Glomerular visceral epithelial cell (primary cell): ENCODE data around the gene RBBP5.
A peak's percentile ranks its signal among the peaks of the same experiment; 100 is the strongest.
"Not testable (repeated sequence)": the region's sequence is repeated elsewhere in the genome, so short reads cannot be mapped to it uniquely, and the experiment has no call there.

ENCODE experiments used
- DNase-seq: peaks from one replicate; pipeline ENCODE4 v3.0.0-alpha.2; 2016; ENCODE audit errors: extremely low spot score

The RBBP5 gene, protein sequence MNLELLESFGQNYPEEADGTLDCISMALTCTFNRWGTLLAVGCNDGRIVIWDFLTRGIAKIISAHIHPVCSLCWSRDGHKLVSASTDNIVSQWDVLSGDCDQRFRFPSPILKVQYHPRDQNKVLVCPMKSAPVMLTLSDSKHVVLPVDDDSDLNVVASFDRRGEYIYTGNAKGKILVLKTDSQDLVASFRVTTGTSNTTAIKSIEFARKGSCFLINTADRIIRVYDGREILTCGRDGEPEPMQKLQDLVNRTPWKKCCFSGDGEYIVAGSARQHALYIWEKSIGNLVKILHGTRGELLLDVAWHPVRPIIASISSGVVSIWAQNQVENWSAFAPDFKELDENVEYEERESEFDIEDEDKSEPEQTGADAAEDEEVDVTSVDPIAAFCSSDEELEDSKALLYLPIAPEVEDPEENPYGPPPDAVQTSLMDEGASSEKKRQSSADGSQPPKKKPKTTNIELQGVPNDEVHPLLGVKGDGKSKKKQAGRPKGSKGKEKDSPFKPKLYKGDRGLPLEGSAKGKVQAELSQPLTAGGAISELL

DNA sequence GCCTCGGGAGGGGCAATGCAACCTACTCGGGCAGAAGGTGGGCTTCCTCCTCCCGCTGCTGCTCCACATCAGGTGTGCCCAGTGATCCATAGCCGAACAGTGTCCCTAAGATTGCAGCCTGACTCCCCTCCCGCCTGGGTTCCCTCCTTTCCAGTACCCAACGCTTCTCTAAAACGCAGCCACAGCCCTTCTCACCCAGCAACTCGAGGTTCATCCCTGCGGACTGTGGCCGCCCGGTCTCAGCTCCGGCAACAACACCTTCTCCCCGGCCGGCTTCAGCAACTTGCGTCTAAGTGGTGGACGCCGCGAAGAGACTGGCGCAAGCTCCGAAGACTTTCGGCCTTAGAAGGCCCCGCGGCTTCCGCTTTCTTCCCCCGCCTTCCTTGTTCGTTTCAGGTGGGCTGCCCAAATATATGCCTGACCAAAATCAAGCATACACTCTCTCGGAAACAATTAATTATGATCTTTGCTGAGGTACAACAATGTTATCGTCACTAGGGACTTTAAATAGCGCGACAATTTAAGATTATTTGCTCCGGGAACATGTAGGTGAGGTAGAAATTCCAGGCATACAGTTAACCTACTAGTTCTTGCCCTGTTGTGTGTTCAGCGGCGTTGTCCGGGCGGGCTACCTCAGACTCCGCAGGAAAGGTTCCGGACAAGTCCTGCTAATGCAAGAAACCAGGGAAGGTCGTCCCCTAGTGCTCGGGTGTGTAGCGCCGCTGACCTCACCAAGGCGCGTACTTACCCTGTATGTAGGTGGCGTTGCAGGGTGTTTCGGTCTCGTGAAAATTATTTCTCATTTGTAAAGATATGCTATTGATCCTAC is at the start of gene RBBP5:
Gene RBBP5, minus strand, starts transcription at position 319 of the 829 bp plus-strand sequence. Its CDS starts 105 bp downstream, at position 214.
- peak; percentile 98 for DNase-seq

GRCh38 chr1:205171369-205171768 is 49.6 kb upstream of the RBBP5 start:
- no peak for DNase-seq

- DNase-seq: no peak
Measured at GRCh38 chr1:205170532-205171269, 48.9 kb upstream of the RBBP5 start.

GRCh38 chr1:205169248-205169647 is 47.5 kb upstream of the RBBP5 start:
- no peak for DNase-seq

DNA sequence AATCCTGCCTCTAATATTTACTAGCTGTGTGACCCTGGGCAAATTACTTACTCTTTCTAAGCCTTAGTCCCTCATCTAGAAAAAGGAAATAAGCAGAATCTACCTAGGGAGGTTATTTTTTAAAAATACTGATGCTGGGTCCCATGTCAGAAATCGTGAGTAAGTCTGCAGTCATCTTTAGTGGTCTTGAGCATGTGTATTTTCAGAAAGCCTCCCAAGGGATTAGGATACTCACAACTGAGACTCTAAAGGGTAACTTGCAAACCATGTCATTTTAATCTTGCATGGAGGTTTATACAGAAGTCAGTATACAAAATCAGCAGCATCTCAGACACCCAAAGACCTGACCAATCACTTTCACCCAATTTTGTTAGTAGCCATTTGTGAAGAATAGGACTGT is 46.5 kb upstream of the RBBP5 start:
- no peak for DNase-seq

GRCh38 chr1:205162301-205162700 is 40.5 kb upstream of the RBBP5 start:
- DNase-seq: no peak

GRCh38 chr1:205161076-205161475 is 39.3 kb upstream of the RBBP5 start:
- DNase-seq: no peak

GRCh38 chr1:205158048-205158616 is 36.4 kb upstream of the RBBP5 start:
- no peak for DNase-seq

- DNase-seq: not testable (repeated sequence)
Measured at GRCh38 chr1:205155665-205156377, 34.0 kb upstream of the RBBP5 start.

DNA sequence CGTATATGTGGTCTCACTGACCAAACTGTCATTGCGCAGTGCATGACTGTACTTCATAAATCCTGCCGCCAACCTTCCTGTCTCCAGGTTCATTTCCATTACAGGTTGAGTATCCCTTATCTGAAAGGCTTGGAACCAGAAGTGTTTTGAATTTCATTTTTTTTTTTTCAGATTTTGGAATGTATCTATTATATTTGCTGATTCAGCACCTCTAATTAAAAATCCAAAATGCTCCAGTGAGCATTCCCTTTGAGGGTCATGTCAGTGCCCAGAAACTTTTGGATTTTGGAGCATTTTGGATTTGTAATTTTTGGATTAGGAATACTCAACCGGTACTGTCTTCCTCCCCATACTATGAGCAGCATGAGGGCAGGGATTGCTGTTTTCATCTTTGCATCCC is 30.7 kb upstream of the RBBP5 start:
- no peak for DNase-seq

DNA sequence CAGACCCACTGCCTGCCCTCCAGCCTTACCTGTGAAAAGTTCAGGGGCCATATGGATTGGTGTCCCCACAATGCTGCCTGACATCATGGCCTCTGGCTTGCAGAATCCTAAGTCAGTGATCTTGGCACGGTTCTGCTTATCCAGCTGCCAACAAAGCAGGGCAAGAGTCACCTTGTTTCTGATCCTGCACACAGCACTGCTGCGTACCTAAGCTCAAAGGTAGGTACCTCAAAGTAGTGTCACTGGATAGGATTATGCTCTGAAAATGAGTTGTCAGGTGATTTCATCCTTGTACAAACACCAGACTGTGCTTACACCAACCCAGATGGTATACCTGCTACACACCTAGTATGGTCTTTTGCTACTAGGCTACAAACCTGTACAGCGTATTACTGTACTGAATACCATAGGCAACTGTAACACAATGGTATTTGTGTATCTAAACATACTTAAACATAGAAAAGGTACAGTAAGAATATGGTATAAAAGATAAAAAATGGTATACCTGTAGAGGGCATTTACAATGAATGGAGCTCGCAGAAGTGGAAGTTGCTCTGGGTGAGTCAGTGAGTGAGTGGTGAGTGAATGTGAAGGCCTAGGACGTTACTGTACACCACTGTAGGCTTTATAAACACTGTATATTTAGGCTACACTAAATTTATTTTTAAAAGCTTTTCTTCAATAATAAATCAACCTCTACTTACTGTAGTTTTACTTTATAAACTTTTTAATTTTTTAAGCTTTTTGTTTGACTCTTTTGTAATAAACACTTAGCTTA is 29.1 kb upstream of the RBBP5 start:
- DNase-seq: no peak

GRCh38 chr1:205147191-205147835 is 25.5 kb upstream of the RBBP5 start:
- DNase-seq: peak; percentile 86

- DNase-seq: peak; percentile 63
Measured at GRCh38 chr1:205144751-205145150, 23.0 kb upstream of the RBBP5 start.

DNA sequence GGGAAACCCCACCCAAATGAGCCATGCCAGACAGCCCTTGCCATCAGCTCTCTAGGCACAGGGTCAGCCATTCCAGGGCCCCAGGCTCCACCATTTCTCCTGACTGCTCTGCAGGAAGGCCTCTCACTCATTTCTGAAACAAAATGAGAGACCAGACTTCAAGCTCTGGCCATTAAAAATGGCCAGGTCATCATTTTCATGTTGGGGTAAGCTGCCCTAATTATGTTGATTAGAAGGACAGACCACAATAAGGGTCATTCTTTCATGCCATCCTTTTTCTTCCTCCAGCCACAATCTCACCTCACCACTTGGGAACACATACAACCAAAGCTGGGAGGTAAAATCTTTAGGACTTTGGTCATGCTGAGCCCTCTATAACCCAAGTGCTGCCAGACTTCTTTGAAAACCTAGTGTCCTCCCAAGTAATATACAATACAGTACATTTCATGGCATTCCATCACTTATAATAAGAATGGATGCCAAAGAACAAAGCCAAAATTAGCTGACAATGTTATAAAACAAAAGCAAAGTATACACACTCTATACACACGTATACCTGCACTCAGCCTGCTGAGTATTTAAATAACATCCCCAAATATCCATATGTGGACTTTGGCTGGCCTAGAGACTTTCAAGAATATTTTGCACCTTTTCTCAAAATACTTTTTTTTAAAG is 22.4 kb upstream of the RBBP5 start:
- no peak for DNase-seq

- DNase-seq: no peak
Measured at GRCh38 chr1:205142102-205142469, 20.3 kb upstream of the RBBP5 start.

DNA sequence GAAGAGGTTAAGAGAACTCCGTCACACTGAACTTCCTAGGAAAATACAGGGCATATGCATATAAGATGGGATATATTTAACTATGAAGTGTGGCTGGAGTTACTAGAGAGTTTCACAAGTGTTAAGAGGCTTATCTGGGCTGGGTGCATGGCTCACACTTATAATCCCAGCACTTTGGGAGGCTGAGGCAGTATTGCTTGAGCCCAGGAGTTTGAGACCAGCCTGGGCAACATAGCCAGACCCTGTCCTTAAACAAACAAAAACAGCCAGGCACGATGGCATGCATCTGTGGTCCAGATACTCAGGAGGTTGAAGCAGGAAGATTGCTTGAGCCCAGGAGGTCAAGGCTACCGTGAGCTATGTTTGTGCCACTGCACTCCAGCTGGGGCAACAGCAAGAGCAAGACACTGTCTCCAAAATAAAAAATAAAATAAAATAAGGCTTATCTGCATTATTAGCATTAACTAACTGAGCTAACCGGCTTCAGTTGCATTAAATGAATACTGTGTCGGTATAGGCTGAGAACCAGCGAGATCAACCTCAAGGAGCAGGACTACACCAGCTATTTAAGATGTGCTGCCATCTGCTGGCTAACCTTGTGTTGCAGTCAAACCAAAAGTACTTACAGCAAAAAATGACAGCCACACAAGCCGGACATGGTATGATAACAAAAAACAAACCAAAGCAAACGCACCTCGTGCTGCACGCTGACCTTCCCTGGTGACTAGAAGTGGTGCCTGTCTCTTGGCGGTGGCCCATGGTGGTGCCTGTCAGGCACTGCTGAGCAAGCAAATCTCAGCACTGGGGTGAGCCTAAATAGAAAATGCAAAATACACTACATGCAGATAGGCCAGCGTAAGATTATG is 19.7 kb upstream of the RBBP5 start:
- peak; percentile 80 for DNase-seq

DNA sequence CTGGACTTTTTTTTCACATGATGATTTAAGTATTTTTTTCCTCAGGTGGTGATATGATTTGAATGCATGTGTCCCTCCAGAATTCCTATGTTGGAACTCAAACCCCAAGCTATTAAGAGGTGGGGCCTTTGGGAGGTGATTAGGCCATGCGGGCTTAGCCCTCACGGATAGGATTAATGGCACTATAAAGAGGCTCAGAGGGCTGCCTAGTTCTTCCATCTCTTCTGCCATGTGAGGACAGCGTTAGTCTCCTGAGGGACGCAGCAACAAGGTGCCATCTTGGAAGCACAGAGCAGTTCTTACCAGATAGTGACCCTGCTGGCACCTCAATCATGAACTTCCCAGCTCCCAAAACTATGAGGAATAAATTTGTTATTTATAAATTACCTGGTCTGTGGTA is 18.3 kb upstream of the RBBP5 start:
- no peak for DNase-seq

GRCh38 chr1:205137901-205138300 is 16.1 kb upstream of the RBBP5 start:
- DNase-seq: no peak
